ENCODE measurements around the gene EIF4G1. TPM values are rescaled to one million over a fixed set of nuclear protein-coding genes. Genes with fewer than 3 reads are reported as not detected.

The EIF4G1 gene
- total RNA-seq, 4 donors from 2014 or later, result 135 to 453 (median 217) TPM

GRCh38 chr3:184346480-184347190 lies 32.2 kb downstream of the EIF4G1 start:
- TF ChIP-seq EP300 (IDR thresholded peaks at IDR 0.05; ENCODE audit: low read depth) (no peak), POLR2AphosphoS5 (IDR thresholded peaks at IDR 0.05) (no peak), POLR2A (IDR thresholded peaks at IDR 0.05) (no peak), CTCF (IDR thresholded peaks at IDR 0.05) (no peak)
- no peak overlapping the region for H3K4me3 ChIP-seq
- no peak for DNase-seq
- peaks cover 9 to 22% (median 12%) of the 10 kb centered on the region in 4 donors for H3K4me1 ChIP-seq
- H3K27ac ChIP-seq, result peak overlapping the region; percentile 53 to 76 (median 70)
- WGBS, 2 donors (ENCODE audit: low coverage in 1 of 2), result 90 to 93% methylated on average over 2 to 20 of the region's 20 CpGs
- peaks cover 0 to 19% (median 6%) of the 10 kb centered on the region in 4 donors for H3K36me3 ChIP-seq
- H3K9me3 ChIP-seq, result no peaks in the 10 kb centered on the region
- H3K27me3 ChIP-seq, result no peaks in the 10 kb centered on the region
- intact Hi-C loops (cut with DNase I; ENCODE audit: low total_unique reads) (no loop called here), in situ Hi-C loops (cut with MboI; ENCODE audit: low pct_ligation_motif_present in 1 of 4, low pct_unique_long_range_greater_than_20kb in 1 of 4, low sequenced_read_pairs in 3 of 4) (no loop called here)

- peaks cover 12 to 29% (median 18%) of the 10 kb centered on the region in 4 donors for H3K4me1 ChIP-seq
- 73 to 74% methylated on average over 9 to 12 of the region's 12 CpGs for WGBS, 2 donors (ENCODE audit: low coverage in 1 of 2)
- H3K36me3 ChIP-seq, result peaks cover 0 to 12% (median 4%) of the 10 kb centered on the region in 4 donors
- no peak overlapping the region for H3K27ac ChIP-seq
- TF ChIP-seq POLR2A (IDR thresholded peaks at IDR 0.05) (no peak), POLR2AphosphoS5 (IDR thresholded peaks at IDR 0.05) (no peak), CTCF (IDR thresholded peaks at IDR 0.05) (no peak), EP300 (IDR thresholded peaks at IDR 0.05; ENCODE audit: low read depth) (no peak)
- in situ Hi-C loops (cut with MboI; ENCODE audit: low pct_ligation_motif_present in 1 of 4, low pct_unique_long_range_greater_than_20kb in 1 of 4, low sequenced_read_pairs in 3 of 4), result no loop called here
- intact Hi-C loops (cut with DNase I; ENCODE audit: low total_unique reads), result no loop called here
- no peak overlapping the region for H3K4me3 ChIP-seq
- no peaks in the 10 kb centered on the region for H3K9me3 ChIP-seq
- no peaks in the 10 kb centered on the region for H3K27me3 ChIP-seq
- DNase-seq, result no peak
These were observed 33.1 kb downstream of the EIF4G1 start for GRCh38 chr3:184347321-184348056.

- H3K4me3 ChIP-seq, result no peak overlapping the region
- TF ChIP-seq EP300 (IDR thresholded peaks at IDR 0.05; ENCODE audit: low read depth) (no peak), POLR2A (IDR thresholded peaks at IDR 0.05) (no peak), POLR2AphosphoS5 (IDR thresholded peaks at IDR 0.05) (no peak), CTCF (IDR thresholded peaks at IDR 0.05) (no peak)
- in situ Hi-C loops (cut with MboI; ENCODE audit: low pct_ligation_motif_present in 1 of 4, low pct_unique_long_range_greater_than_20kb in 1 of 4, low sequenced_read_pairs in 3 of 4) (no loop called here), intact Hi-C loops (cut with DNase I; ENCODE audit: low total_unique reads) (no loop called here)
- peaks cover 12 to 35% (median 23%) of the 10 kb centered on the region in 4 donors for H3K4me1 ChIP-seq
- no peaks in the 10 kb centered on the region for H3K9me3 ChIP-seq
- WGBS, 2 donors (ENCODE audit: low coverage in 1 of 2), result 93% methylated on average over 4 of the region's 4 CpGs; no CpG with 5 or more reads in 1 of the 2 donors
- no peak for DNase-seq
- no peaks in the 10 kb centered on the region for H3K27me3 ChIP-seq
- H3K36me3 ChIP-seq, result peaks cover 0 to 8% (median under 1%) of the 10 kb centered on the region in 4 donors
- no peak overlapping the region for H3K27ac ChIP-seq
These were observed 33.6 kb downstream of the EIF4G1 start for GRCh38 chr3:184348057-184348382.
